ENCODE measurements around the gene MMP21. TPM values are rescaled to one million over a fixed set of nuclear protein-coding genes. Genes with fewer than 3 reads are reported as not detected.

MMP21 gene
- total RNA-seq, 4 donors from 2014 or later: not detected

GRCh38 chr10:125782054-125782453, 6.4 kb upstream of the MMP21 start:
- no peak for DNase-seq (ENCODE audit: low spot score in 2 of 2)
- 93% methylated on average over 11 of the region's 11 CpGs for WGBS, 2 donors
- TF ChIP-seq CTCF (IDR thresholded peaks at IDR 0.05) (no peak), POLR2A (IDR thresholded peaks at IDR 0.05) (no peak)
- no peak overlapping the region for H3K4me3 ChIP-seq (ENCODE audit: low read depth, poor library complexity, severe bottlenecking)
- intact Hi-C loops (cut with DNase I; ENCODE audit: low total_unique reads): no loop called here

DNA sequence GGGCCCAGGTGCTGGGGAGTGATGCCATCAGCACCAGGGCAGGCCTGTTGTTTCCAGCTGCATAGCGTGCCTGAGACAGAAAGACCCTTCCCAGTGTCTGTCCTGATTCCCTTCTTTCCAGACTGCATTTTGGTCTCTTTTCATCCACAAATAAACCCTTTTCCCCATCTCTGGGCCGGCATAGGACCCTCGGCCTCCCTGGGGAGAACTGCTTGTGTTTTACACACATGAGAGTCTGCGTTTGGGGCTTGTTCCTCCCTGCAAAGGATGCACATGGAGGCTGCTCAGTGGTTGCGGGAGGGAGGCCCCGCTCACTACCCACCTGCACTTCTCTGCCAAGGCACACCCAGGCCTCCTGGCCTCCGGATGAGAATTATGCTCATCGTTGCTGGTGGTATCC, 5.8 kb upstream of the MMP21 start:
- TF ChIP-seq POLR2A (IDR thresholded peaks at IDR 0.05) (no peak), CTCF (IDR thresholded peaks at IDR 0.05) (no peak)
- intact Hi-C loops (cut with DNase I; ENCODE audit: low total_unique reads): no loop called here
- WGBS, 2 donors: 92 to 97% methylated on average over 8 of the region's 8 CpGs
- peak in 1 of 2 donors; percentile 40 for DNase-seq (ENCODE audit: low spot score in 2 of 2)
- no peak overlapping the region for H3K4me3 ChIP-seq (ENCODE audit: low read depth, poor library complexity, severe bottlenecking)

DNA sequence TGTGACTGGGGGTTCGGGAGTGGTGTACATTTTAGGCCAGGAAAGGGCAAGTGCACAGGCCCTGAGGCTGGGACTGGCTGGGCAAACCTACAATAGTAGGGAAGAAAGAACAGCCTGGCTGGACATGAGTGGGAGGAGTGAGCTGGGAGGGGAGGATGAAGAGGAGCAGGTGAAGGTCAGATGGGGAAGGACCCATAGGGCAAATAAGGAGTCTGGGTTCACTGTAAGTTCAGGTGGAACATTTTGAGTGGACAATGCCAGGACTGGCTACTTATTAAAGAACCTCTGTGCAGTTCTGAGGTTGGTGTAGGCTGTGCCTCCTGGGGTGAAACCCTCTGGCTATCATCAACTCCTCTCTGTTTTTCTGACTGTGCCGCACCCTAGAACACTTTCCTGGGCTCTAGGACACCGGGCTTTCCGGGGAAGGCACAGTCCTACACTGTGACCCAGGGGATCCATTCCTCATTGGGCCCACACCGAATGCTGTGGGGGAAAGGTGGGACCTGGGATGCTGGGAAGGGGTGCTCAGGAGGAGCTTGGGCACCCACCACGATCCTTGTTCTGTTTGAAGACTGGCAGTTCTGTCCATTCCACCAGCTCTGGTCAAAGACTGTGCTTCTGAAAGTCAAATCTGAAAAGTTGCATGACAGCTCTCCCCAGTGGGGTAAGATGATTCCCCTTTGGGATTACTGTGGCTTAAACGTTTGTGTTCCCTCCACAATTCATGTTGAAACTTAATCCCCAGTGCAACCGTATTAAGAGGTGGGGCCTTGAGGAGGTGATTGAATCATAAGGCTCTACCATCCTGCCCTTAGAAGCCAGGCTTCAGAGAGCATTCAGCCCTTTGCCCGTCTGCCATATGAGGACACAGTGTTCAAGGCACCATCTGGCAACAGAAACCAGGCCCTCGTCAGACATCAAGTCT, 4.0 kb upstream of the MMP21 start:
- intact Hi-C loops (cut with DNase I; ENCODE audit: low total_unique reads): no loop called here
- DNase-seq (ENCODE audit: low spot score in 2 of 2): peak in 1 of 2 donors; percentile 37
- no peak for TF ChIP-seq POLR2A (IDR thresholded peaks at IDR 0.05)
- TF ChIP-seq CTCF (IDR thresholded peaks at IDR 0.05): no peak
- no peak overlapping the region for H3K4me3 ChIP-seq (ENCODE audit: low read depth, poor library complexity, severe bottlenecking)
- 81 to 82% methylated on average over 10 of the region's 10 CpGs for WGBS, 2 donors

DNA sequence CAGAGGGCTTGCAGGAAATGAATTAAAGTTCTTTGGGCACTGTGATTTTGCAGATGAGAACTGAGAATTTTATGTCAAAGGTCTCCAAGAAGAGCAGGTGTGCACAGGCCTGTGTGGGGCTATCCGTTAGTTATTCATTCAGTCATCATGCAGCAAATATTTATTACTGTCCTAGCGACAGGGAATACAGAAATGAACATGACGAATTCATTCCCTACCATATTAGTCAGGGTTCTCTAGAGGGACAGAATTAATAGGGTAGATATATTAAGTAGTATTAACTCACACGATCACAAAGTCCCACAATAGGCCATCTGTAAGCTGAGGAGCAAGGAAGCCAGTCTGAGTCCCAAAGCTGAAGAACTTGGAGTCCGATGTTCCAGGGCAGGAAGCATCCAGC, 2.9 kb upstream of the MMP21 start:
- H3K4me3 ChIP-seq (ENCODE audit: low read depth, poor library complexity, severe bottlenecking): no peak overlapping the region
- intact Hi-C loops (cut with DNase I; ENCODE audit: low total_unique reads): no loop called here
- no peak for DNase-seq (ENCODE audit: low spot score in 2 of 2)
- WGBS, 2 donors: 51 to 79% methylated on average over 5 of the region's 5 CpGs
- TF ChIP-seq POLR2A (IDR thresholded peaks at IDR 0.05) (no peak), CTCF (IDR thresholded peaks at IDR 0.05) (no peak)

GRCh38 chr10:125777806-125778205, 2.2 kb upstream of the MMP21 start:
- H3K4me3 ChIP-seq (ENCODE audit: low read depth, poor library complexity, severe bottlenecking): no peak overlapping the region
- intact Hi-C loops (cut with DNase I; ENCODE audit: low total_unique reads): no loop called here
- TF ChIP-seq CTCF (IDR thresholded peaks at IDR 0.05): no peak
- no peak for TF ChIP-seq POLR2A (IDR thresholded peaks at IDR 0.05)
- no peak for DNase-seq (ENCODE audit: low spot score in 2 of 2)
- 94 to 95% methylated on average over 9 of the region's 9 CpGs for WGBS, 2 donors
